Suppressor macrophage treated with lipopolysaccharide for 4 hours (primary cell): ENCODE measurements around the gene SDR39U1.

Experiments
- DNase-seq: peaks from one replicate; pipeline ENCODE4 v3.0.0-alpha.2; 2020

The SDR39U1 gene

GRCh38 chr14:24408764-24409163 is 33.8 kb downstream of the SDR39U1 start:
- no peak for DNase-seq

GRCh38 chr14:24407608-24408325 is 34.8 kb downstream of the SDR39U1 start:
- DNase-seq, result no peak

GRCh38 chr14:24406416-24406815 is 36.2 kb downstream of the SDR39U1 start:
- no peak for DNase-seq

GRCh38 chr14:24404814-24405213 is 37.8 kb downstream of the SDR39U1 start:
- DNase-seq, result no peak

DNA sequence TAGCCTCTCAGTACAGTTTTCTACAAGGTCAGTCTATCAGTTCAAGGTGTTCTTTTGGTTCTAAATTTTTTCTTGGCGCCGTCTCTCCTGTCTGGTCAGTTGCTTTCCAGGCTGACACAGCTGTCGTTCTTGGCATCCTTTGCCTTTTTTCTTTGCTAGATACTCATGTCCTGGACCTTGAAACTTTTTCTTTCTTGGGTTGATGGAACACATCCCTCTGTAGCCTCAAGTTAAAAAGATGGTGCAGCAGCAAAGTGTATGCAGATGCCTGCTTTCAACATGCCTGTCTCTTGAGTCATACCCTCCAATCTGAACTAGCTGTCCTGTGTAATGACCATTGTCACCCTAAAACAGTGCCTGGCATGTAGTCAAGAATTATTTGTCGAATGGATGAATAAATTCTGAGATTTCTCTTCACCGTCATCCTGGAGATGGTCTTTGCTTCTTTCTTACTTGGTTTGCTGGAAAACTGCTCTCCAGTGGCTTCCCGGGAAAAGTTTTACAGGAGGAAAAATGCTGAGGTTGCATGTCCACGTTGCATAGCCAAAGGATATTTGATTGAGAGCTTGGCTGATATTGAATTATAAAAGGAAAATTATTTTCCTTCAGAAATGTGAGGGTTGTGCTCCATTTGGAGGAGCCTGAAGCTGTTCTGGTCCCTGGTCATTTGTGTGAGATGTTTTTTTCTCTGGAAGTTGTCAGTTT is 39.1 kb downstream of the SDR39U1 start:
- DNase-seq, result no peak

- DNase-seq, result no peak
Measured at GRCh38 chr14:24401810-24402702, 40.5 kb downstream of the SDR39U1 start.

GRCh38 chr14:24399999-24400718 is 42.4 kb downstream of the SDR39U1 start:
- no peak for DNase-seq

DNA sequence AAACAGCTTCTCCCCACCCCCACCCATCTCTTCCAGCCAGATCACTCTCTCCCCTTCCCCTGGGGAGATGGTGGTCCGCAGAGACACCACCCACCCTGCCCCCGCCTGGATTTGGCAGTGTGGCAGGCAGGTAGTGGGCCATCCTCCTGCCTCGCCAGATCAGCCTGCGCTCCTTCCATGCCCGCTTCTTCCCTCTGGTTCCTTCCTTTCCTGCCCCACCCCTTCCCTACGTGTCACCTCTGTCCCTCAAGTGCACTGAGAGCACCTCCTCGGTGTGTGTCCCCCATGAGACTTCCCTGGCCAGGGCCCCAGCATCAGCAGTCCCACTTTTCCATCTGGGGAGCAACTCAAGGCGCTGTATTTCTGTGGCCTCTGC is 43.1 kb downstream of the SDR39U1 start:
- no peak for DNase-seq

- DNase-seq, result no peak
Measured at GRCh38 chr14:24398653-24399446, 43.7 kb downstream of the SDR39U1 start, which contains the start of gene NYNRIN. Gene NYNRIN (plus strand): TSS chr14:24399003. CDS start chr14:24399247, 244 bp downstream.

- no peak for DNase-seq
Measured at GRCh38 chr14:24398293-24398652, 44.3 kb downstream of the SDR39U1 start.

- DNase-seq, result no peak
Measured at GRCh38 chr14:24397639-24398292, 44.8 kb downstream of the SDR39U1 start.

- no peak for DNase-seq
Measured at GRCh38 chr14:24395609-24396582, 46.7 kb downstream of the SDR39U1 start.

DNA sequence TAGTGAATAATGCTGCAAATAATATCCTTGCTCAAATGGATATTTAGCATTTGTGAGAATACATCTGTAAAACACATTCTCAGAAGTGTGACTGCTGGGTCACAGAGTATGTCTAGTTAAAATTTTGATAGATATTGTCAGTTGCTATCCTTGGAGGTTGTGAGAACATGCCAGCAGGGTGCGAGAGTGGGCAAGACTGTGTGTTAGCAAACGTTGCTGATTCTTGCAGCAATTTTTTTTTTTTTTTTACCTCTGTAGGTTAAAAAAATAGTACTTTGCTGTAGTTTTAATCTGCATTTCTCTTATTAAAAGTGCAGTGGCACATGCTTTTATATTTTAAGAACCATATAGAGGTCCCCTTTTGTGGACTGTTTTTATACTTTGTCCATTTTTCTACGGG is 48.3 kb downstream of the SDR39U1 start:
- DNase-seq, result no peak

- DNase-seq, result no peak
Measured at GRCh38 chr14:24392325-24393091, 50.1 kb downstream of the SDR39U1 start.

GRCh38 chr14:24390701-24391468 is 51.7 kb downstream of the SDR39U1 start:
- DNase-seq, result no peak
